Neutrophil (primary cell): ENCODE measurements around the gene SLC4A1.

Experiments
- H3K27ac ChIP-seq: fragments of 200-600 bp; sonication (generic); 2 replicates; pipeline ENCODE4 v1.5.1; 2016; ENCODE audit warnings: mild to moderate bottlenecking, moderate library complexity
- H3K27me3 ChIP-seq: fragments of 200-600 bp; sonication (generic); 2 replicates; pipeline ENCODE4 v1.6.0; 2016; ENCODE audit warnings: mild to moderate bottlenecking
- H3K36me3 ChIP-seq: fragments of 200-600 bp; sonication (generic); 2 replicates; pipeline ENCODE4 v1.5.1; 2017
- H3K4me1 ChIP-seq, 2 experiments: fragments of 200-600 bp in 1 of 2; sonication (generic) in 1 of 2; 1 replicate in 1 of 2; 2 replicates in 1 of 2; pipeline versions ENCODE4 v1.5.1 to v1.6.1; 2013 to 2016; ENCODE audit warnings: low read depth in 1 of 2, low read length in 1 of 2, mild to moderate bottlenecking in 1 of 2, moderate library complexity in 1 of 2; ENCODE audit not compliant: control insufficient read depth in 1 of 2, insufficient read depth in 1 of 2
- H3K4me3 ChIP-seq, 2 experiments: fragments of 200-600 bp in 1 of 2; sonication (generic) in 1 of 2; 1 replicate in 1 of 2; 2 replicates in 1 of 2; pipeline ENCODE4 v1.5.1; 2013 to 2016; ENCODE audit warnings: low read depth in 1 of 2, low read length in 1 of 2, mild to moderate bottlenecking in 1 of 2, moderate library complexity in 1 of 2
- H3K9me3 ChIP-seq: fragments of 200-600 bp; sonication (generic); 2 replicates; pipeline ENCODE4 v1.5.1; 2016
- TF ChIP-seq, protein P1 (sequence below): fragments of 200-600 bp; sonication (generic); IDR thresholded peaks from 2 replicates; pipeline ENCODE4 v1.5.1; 2016; ENCODE audit warnings: antibody characterized with exemption

Gene SLC4A1

GRCh38 chr17:44297975-44298374, 30.0 kb upstream of the SLC4A1 start:
- TF ChIP-seq, protein P1, sequence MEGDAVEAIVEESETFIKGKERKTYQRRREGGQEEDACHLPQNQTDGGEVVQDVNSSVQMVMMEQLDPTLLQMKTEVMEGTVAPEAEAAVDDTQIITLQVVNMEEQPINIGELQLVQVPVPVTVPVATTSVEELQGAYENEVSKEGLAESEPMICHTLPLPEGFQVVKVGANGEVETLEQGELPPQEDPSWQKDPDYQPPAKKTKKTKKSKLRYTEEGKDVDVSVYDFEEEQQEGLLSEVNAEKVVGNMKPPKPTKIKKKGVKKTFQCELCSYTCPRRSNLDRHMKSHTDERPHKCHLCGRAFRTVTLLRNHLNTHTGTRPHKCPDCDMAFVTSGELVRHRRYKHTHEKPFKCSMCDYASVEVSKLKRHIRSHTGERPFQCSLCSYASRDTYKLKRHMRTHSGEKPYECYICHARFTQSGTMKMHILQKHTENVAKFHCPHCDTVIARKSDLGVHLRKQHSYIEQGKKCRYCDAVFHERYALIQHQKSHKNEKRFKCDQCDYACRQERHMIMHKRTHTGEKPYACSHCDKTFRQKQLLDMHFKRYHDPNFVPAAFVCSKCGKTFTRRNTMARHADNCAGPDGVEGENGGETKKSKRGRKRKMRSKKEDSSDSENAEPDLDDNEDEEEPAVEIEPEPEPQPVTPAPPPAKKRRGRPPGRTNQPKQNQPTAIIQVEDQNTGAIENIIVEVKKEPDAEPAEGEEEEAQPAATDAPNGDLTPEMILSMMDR: no peak
- no peak overlapping the region for H3K4me3 ChIP-seq
- no peak overlapping the region for H3K27ac ChIP-seq
- no peaks in the 10 kb centered on the region for H3K36me3 ChIP-seq
- peaks cover 70% of the 10 kb centered on the region for H3K27me3 ChIP-seq
- no peaks in the 10 kb centered on the region for H3K4me1 ChIP-seq
- no peaks in the 10 kb centered on the region for H3K9me3 ChIP-seq

- TF ChIP-seq, protein P1: no peak
- H3K4me1 ChIP-seq: no peaks in the 10 kb centered on the region
- H3K27ac ChIP-seq: no peak overlapping the region
- H3K36me3 ChIP-seq: no peaks in the 10 kb centered on the region
- peaks cover 53% of the 10 kb centered on the region for H3K27me3 ChIP-seq
- no peak overlapping the region for H3K4me3 ChIP-seq
- no peaks in the 10 kb centered on the region for H3K9me3 ChIP-seq
Observed at GRCh38 chr17:44293509-44294226, 25.7 kb upstream of the SLC4A1 start.

DNA sequence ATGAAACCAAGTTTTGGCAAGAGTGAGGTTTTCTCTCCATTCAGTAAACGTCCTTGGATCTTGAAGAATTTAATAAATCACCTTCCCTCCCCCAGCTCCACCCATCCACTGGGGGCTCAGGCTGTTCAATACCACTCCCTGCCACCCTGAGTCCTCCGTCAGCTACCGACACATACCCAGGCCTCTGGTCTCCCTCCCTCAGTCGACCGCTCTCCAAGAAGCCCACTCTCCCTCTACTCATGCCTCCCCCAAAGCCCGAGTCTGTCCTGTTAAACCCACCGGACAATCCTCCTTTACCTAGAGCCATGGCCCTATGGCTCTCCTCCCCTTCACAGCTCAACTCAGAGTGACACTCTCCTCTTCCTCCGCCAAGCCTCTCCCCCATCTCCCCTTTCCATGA, 19.7 kb upstream of the SLC4A1 start:
- Histone ChIP-seq H3K9me3 (no peaks in the 10 kb centered on the region), H3K36me3 (no peaks in the 10 kb centered on the region), H3K4me1 (no peaks in the 10 kb centered on the region), H3K4me3 (no peak overlapping the region), H3K27me3 (peaks cover 26% of the 10 kb centered on the region), H3K27ac (no peak overlapping the region)
- TF ChIP-seq, protein P1: no peak

- TF ChIP-seq, protein P1: no peak
- H3K4me1 ChIP-seq: no peaks in the 10 kb centered on the region
- peaks cover 40% of the 10 kb centered on the region for H3K27me3 ChIP-seq
- H3K9me3 ChIP-seq: no peaks in the 10 kb centered on the region
- no peak overlapping the region for H3K4me3 ChIP-seq
- H3K27ac ChIP-seq: no peak overlapping the region
- H3K36me3 ChIP-seq: no peaks in the 10 kb centered on the region
Observed at GRCh38 chr17:44284024-44284400, 16.1 kb upstream of the SLC4A1 start.

DNA sequence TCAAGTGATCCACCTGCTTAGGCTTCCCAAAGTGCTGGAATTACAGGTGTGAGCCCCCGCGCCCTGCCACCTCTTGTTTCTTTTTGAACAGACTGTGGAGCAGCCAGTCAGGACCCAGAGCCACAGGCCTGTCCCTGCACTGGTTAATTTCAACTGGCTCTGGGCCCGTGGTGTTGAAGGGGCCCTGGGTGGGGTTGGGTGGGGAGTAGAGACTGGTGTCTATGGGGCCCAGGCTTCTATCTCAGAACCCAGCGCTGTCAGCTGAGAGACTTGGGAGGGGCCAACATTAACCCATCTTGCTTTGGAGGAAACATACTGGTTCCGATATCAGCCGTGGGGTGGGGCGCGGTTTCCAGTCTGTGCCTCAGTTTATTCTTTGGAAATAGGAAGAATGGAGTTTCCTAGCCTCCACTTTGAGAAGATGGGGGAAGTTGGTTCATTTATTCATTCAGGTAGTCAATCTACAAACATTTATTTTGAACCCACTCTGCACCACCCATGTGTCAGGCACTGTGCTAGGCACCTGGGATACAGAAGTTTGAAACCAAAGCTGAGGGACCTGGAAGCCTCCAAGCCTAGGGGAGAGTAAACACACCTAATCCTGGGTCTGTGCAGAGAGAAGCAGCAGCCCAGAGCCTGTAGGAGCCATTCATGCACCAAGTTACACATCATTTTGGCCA, 15.5 kb upstream of the SLC4A1 start:
- TF ChIP-seq, protein P1: no peak

More for the DNA sequence above, 15.5 kb upstream of the SLC4A1 start:
- H3K27ac ChIP-seq: no peak overlapping the region
- H3K27me3 ChIP-seq: peaks cover 44% of the 10 kb centered on the region
- H3K36me3 ChIP-seq: no peaks in the 10 kb centered on the region
- no peaks in the 10 kb centered on the region for H3K4me1 ChIP-seq
- H3K4me3 ChIP-seq: no peak overlapping the region
- H3K9me3 ChIP-seq: no peaks in the 10 kb centered on the region
